Duodenal mucosa (tissue), 2 donors: Measurements from ENCODE around the gene PLCB4.

Experiments
- H3K27ac ChIP-seq: one replicate; pipeline ENCODE4 v1.7.0; 2013; ENCODE audit warnings: low read depth, low read length
- H3K27me3 ChIP-seq, 2 donors: one replicate each; pipeline ENCODE4 v1.7.0; 2013; ENCODE audit warnings: low read length in 2 of 2, control low read depth in 1 of 2; ENCODE audit not compliant: insufficient read depth in 2 of 2, control insufficient read depth in 1 of 2
- H3K36me3 ChIP-seq, 2 donors: one replicate each; pipeline ENCODE4 v1.7.0; 2013; ENCODE audit warnings: low read length in 2 of 2, control low read depth in 1 of 2; ENCODE audit not compliant: insufficient read depth in 2 of 2, control insufficient read depth in 1 of 2
- H3K4me1 ChIP-seq, 2 donors: one replicate each; pipeline ENCODE4 v1.7.0; 2013; ENCODE audit warnings: low read length in 2 of 2, control low read depth in 1 of 2; ENCODE audit not compliant: insufficient read depth in 2 of 2, control insufficient read depth in 1 of 2
- H3K4me3 ChIP-seq, 2 donors: one replicate each; pipeline ENCODE4 v1.7.0; 2013; ENCODE audit warnings: low read length in 2 of 2, low read depth in 1 of 2
- H3K9ac ChIP-seq, 2 donors: one replicate each; pipeline ENCODE4 v1.7.0; 2013; ENCODE audit warnings: low read length in 2 of 2, low read depth in 1 of 2
- H3K9me3 ChIP-seq, 2 donors: one replicate each; pipeline ENCODE4 v1.7.0; 2013; ENCODE audit warnings: low read length in 2 of 2, control low read depth in 1 of 2; ENCODE audit not compliant: control insufficient read depth in 1 of 2

PLCB4 gene

DNA sequence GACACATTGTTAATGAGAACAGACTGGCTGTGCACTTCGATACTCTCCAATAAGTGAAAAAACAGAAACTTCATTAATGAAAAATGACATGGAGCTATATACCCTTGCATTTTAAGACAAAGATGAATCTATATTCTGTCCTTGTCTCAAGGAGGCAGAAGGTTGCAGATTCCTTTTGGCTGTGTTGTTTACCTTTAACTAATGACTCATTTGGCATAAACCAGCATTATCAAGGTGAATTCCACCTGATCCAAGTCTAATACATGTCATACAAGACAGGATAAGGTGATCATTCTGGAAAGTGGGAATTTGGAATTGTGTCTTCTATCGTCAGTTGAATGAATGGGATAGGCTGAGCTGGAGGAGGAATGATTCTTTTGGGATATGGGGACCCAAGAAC, 192.9 kb downstream of the PLCB4 start:
- Histone ChIP-seq H3K36me3 (no peaks in the 10 kb centered on the region), H3K4me3 (no peak overlapping the region), H3K27ac (no peak overlapping the region), H3K9me3 (no peaks in the 10 kb centered on the region), H3K9ac (no peak overlapping the region), H3K4me1 (no peaks in the 10 kb centered on the region), H3K27me3 (no peaks in the 10 kb centered on the region)

DNA sequence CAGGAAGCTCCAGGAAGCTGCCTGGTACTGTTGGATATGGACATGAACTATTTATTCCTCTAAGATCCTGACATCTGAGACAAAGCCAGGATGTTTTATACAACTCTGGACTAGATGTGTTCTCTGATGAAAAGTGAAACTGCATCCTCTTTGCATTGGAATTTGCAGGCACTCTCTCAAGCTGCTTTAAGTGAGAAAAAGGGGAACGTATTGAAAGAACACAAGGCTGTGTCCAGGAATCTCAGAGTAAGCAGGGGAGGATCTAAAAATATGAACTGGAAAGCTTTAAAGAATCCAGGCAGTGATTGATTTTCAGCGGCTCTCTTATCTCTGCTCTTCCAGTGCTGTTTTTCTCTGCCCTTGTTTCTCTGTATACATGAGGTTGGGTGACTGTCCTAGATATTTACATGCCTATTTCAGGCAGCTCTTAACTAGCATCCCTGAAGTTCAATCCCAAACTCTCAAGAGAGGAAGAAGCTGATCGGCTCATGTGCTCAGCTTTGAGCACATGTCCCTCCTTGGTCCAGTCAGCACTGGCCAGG, 193.8 kb downstream of the PLCB4 start:
- Histone ChIP-seq H3K27ac (no peak overlapping the region), H3K36me3 (no peaks in the 10 kb centered on the region), H3K27me3 (no peaks in the 10 kb centered on the region), H3K4me1 (no peaks in the 10 kb centered on the region), H3K4me3 (no peak overlapping the region), H3K9ac (no peak overlapping the region), H3K9me3 (no peaks in the 10 kb centered on the region)

GRCh38 chr20:9269280-9269971, 200.5 kb downstream of the PLCB4 start:
- Histone ChIP-seq H3K4me1 (no peaks in the 10 kb centered on the region), H3K27ac (no peak overlapping the region), H3K36me3 (no peaks in the 10 kb centered on the region), H3K9ac (no peak overlapping the region), H3K9me3 (no peaks in the 10 kb centered on the region), H3K27me3 (no peaks in the 10 kb centered on the region), H3K4me3 (no peak overlapping the region)

DNA sequence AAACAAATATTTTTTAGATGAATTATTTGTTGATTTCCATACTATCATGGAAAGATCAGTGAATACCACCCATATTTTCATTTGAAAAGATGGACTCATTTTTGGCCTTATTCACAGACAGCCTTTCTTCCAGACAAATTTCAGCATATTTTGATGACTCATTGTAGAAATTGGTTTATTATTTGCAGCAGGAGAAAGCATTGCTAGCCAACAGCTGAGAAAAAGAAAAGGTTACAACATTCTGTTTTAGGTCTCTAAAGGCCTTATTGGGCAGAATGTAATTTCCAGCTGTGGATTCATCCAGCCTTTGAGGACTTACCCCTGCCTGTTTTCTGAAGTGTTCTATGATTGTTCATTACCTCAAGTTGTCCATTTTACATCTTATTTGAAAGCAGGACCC, 201.9 kb downstream of the PLCB4 start:
- no peaks in the 10 kb centered on the region for H3K27me3 ChIP-seq
- no peak overlapping the region for H3K27ac ChIP-seq
- no peak overlapping the region for H3K9ac ChIP-seq
- H3K9me3 ChIP-seq, result no peaks in the 10 kb centered on the region
- H3K4me1 ChIP-seq, result no peaks in the 10 kb centered on the region
- H3K36me3 ChIP-seq, result no peaks in the 10 kb centered on the region
- H3K4me3 ChIP-seq, result no peak overlapping the region

GRCh38 chr20:9276966-9277468, 208.1 kb downstream of the PLCB4 start:
- H3K4me1 ChIP-seq, result no peaks in the 10 kb centered on the region
- no peaks in the 10 kb centered on the region for H3K9me3 ChIP-seq
- H3K27me3 ChIP-seq, result no peaks in the 10 kb centered on the region
- H3K36me3 ChIP-seq, result no peaks in the 10 kb centered on the region
- no peak overlapping the region for H3K9ac ChIP-seq
- H3K4me3 ChIP-seq, result no peak overlapping the region
- H3K27ac ChIP-seq, result no peak overlapping the region

DNA sequence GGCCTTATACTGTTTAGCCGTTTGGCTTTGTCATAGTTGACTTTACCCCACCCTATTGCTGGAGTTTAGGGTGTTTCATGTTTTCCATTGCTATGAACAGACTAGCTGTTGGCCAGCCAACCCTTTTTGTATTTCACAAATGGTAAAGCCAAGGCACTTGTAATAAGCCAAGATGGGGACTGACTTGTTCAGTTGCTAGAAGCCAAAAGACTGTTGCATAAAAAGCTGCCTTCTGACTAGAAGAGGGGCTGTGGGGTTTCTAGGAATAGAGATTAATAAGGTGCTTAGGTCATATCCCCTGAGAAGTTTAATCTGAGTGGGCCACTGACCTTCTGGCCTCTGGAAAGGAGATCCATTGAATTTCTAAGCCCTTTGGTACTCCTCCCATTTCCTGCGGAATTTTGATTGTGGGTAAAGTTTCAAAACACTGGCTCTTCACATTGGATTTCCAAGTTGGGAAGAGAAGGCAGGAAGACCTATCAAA, 211.1 kb downstream of the PLCB4 start:
- Histone ChIP-seq H3K9me3 (no peaks in the 10 kb centered on the region), H3K4me3 (no peak overlapping the region), H3K27me3 (no peaks in the 10 kb centered on the region), H3K4me1 (no peaks in the 10 kb centered on the region), H3K36me3 (no peaks in the 10 kb centered on the region), H3K9ac (no peak overlapping the region), H3K27ac (no peak overlapping the region)

GRCh38 chr20:9280666-9281065, 211.8 kb downstream of the PLCB4 start:
- Histone ChIP-seq H3K4me3 (no peak overlapping the region), H3K27ac (no peak overlapping the region), H3K4me1 (no peaks in the 10 kb centered on the region)

DNA sequence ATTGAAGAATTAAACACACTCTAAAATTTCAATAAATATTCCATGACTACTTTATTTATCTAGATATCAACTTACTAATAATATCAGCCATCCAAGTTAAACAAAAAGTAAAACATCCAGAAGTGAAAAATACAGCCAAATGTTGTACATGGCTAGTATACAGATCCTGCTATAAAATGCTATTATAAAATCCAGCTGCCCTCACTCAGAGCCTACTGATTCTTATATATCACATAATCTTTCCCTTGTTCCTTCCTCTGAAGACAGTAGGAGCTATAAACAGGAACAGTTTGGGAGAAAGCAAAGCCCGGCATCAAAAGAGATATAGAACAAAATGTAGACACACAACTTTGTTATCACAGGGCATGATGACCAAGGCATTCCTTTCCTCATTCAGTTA, 212.9 kb downstream of the PLCB4 start:
- Histone ChIP-seq H3K27ac (no peak overlapping the region), H3K4me3 (no peak overlapping the region), H3K27me3 (no peaks in the 10 kb centered on the region), H3K9ac (no peak overlapping the region), H3K36me3 (no peaks in the 10 kb centered on the region), H3K4me1 (no peaks in the 10 kb centered on the region), H3K9me3 (no peaks in the 10 kb centered on the region)

More at GRCh38 chr20:9280666-9281065, 211.8 kb downstream of the PLCB4 start:
- H3K9me3 ChIP-seq, result no peaks in the 10 kb centered on the region
- H3K9ac ChIP-seq, result no peak overlapping the region
- no peaks in the 10 kb centered on the region for H3K27me3 ChIP-seq
- no peaks in the 10 kb centered on the region for H3K36me3 ChIP-seq

DNA sequence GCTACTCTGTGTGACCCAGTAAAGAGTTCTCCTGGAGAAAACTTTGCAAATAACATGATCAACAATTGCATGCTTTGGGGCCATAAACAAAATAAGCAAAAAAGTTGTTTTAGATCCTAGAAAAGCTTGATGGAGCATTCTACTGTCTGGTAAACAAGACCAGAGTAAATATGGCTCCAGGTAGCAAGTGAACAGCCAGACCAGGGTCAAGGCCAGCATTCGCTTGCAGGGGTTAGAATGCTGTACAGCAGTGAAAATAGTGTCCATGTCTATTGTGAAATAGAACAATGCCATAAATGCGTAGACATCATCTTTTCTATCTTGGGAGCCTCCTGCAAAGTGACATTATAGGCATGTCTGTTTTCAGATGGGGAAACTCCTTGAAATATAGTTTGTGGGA, 216.7 kb downstream of the PLCB4 start:
- H3K9ac ChIP-seq, result no peak overlapping the region
- H3K4me3 ChIP-seq, result no peak overlapping the region
- no peaks in the 10 kb centered on the region for H3K9me3 ChIP-seq
- no peaks in the 10 kb centered on the region for H3K36me3 ChIP-seq
- no peaks in the 10 kb centered on the region for H3K4me1 ChIP-seq
- no peak overlapping the region for H3K27ac ChIP-seq
- H3K27me3 ChIP-seq, result no peaks in the 10 kb centered on the region

DNA sequence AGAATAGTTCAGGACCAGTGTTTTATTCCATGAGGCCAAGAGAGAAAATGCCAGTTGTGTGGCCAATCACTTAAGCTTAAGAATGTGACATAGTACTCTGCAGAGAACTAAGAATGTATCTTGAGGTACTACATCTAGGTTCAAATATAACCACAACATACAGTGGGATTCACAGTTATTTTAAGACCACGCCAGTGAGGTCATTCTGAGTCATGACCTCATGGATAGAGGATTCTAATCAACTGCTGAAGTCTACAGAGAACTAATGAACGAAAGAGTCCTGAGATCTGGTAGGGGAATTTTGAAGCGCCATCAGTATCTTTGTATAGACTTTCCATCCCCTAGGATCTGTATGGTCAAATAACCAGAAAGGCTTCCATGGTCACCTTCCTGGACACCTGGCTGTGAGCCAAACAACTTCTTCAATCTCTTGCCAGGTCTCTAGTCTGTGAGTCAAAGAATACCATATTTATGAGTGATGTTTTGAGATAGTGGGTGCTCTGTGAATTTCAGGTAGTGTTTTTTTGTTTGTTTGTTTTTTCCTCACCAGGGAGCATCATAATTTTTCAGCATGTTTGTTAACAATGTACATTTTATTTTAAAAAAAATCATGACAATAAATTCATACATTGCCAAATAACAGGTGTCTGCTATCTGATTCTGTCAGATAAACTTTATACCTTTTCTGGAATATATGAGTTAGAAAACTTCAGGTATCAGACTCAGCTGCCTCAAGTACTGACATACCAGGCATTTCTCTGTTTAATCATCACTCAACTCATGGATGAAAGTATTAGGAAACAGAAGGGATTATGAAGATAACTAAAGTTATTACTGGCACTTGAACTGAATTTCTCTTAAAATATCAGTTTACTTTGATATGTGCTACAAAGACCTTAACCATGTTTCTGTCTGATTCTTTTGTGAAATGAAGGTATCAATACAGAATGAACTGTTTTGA, 217.9 kb downstream of the PLCB4 start:
- H3K27ac ChIP-seq, result no peak overlapping the region
- H3K9ac ChIP-seq, result no peak overlapping the region
- H3K4me1 ChIP-seq, result no peaks in the 10 kb centered on the region
- no peaks in the 10 kb centered on the region for H3K36me3 ChIP-seq
- H3K4me3 ChIP-seq, result no peak overlapping the region
- H3K27me3 ChIP-seq, result no peaks in the 10 kb centered on the region
- H3K9me3 ChIP-seq, result no peaks in the 10 kb centered on the region
